ENCODE measurements around the gene IFI27. TPM values are rescaled to one million over a fixed set of nuclear protein-coding genes. Genes with fewer than 3 reads are reported as not detected.

The IFI27 gene
- total and polyA plus RNA-seq, 2 of the 4 experiments (the other 2 are of a cell fraction) = under 0.01 to 0.60 TPM

- DNase-seq (no peak), ATAC-seq (ENCODE audit: low read depth) (no peak)
- H3K79me1 ChIP-seq (ENCODE audit: low read depth in 1 of 2, low read length in 2 of 2) = no peaks in the 10 kb centered on the region
- no peak overlapping the region for H3K4ac ChIP-seq (ENCODE audit: low read depth, low read length)
- no peak overlapping the region for H2BK5ac ChIP-seq (ENCODE audit: low read depth, low read length, poor library complexity, severe bottlenecking)
- H4K8ac ChIP-seq (ENCODE audit: low read depth in 2 of 2, low read length in 2 of 2) = no peak overlapping the region
- H3K4me3 ChIP-seq (ENCODE audit: insufficient read depth, low read depth, low read length) = no peak overlapping the region
- no peak overlapping the region for H2AK9ac ChIP-seq (replicated peaks; ENCODE audit: low read depth, low read length, poor library complexity)
- H3K23ac ChIP-seq (ENCODE audit: low read depth, low read length) = no peak overlapping the region
- no peaks in the 10 kb centered on the region; the same call in 1 of the 2 replicates for H3K9me1 ChIP-seq (ENCODE audit: insufficient read depth, low read length)
- peaks cover 3% of the 10 kb centered on the region; the same call in 1 of the 2 replicates for H3K4me1 ChIP-seq (ENCODE audit: control insufficient read depth, insufficient read depth, low read length)
- intact Hi-C loops (cut with micrococcal nuclease) (no loop called here), dilution Hi-C loops (cut with HindIII; ENCODE audit: low sequenced_read_pairs, unreplicated experiment) (no loop called here), in situ Hi-C loops (cut with MboI; ENCODE audit: low sequenced_read_pairs) (no loop called here)
- no peak overlapping the region for H3K56ac ChIP-seq (ENCODE audit: extremely low read depth, insufficient read depth, low read length)
- no peak overlapping the region for H2BK20ac ChIP-seq (ENCODE audit: low read depth, low read length)
- ChIA-PET CTCF (interaction anchor here (1.0 to 1.9 kb wide), 2 partner anchors 21 to 25 kb away, joined by 3 to 6 read pairs; no protein-coding TSS in a partner anchor), POLR2A (ENCODE audit: unreplicated experiment) (no interaction called here)
- H2AFZ ChIP-seq (replicated peaks; ENCODE audit: low read length, poor library complexity) = no peak overlapping the region
- no peak overlapping the region for H4K5ac ChIP-seq (ENCODE audit: low read depth, low read length)
- no peaks in the 10 kb centered on the region for H3K9me3 ChIP-seq (ENCODE audit: control insufficient read depth, insufficient read depth, low read length)
- peaks cover 39% of the 10 kb centered on the region for H3K27me3 ChIP-seq (ENCODE audit: control insufficient read depth, insufficient read depth, low read length)
- no peaks in the 10 kb centered on the region for H4K20me1 ChIP-seq (ENCODE audit: insufficient read depth, low read length)
- no peak overlapping the region for H3K14ac ChIP-seq (replicated peaks; ENCODE audit: low read depth, low read length)
- H2AK5ac ChIP-seq (ENCODE audit: low read depth, low read length) = no peak overlapping the region
- no peak overlapping the region for H3K9ac ChIP-seq (ENCODE audit: low read depth, low read length)
- no peak overlapping the region for H3K18ac ChIP-seq (ENCODE audit: low read depth, low read length)
- no peaks in the 10 kb centered on the region for H3K36me3 ChIP-seq (ENCODE audit: control insufficient read depth, insufficient read depth, low read length)
- no peak overlapping the region for H3K27ac ChIP-seq (ENCODE audit: insufficient read depth, low read length)
- TF ChIP-seq MAZ (IDR thresholded peaks at IDR 0.05; ENCODE audit: borderline replicate concordance, low read depth, low read length) (no peak), BHLHE40 (IDR thresholded peaks at IDR 0.05; ENCODE audit: low read depth, low read length) (no peak), RAD21 (IDR thresholded peaks at IDR 0.05; ENCODE audit: low read length) (no peak), SMC3 (IDR thresholded peaks at IDR 0.05; ENCODE audit: low read depth, low read length) (no peak), ELK1 (IDR thresholded peaks at IDR 0.05; ENCODE audit: borderline replicate concordance, low read depth, low read length) (no peak), FOS (IDR thresholded peaks at IDR 0.05; ENCODE audit: low read depth, low read length) (no peak), MAFK (IDR thresholded peaks at IDR 0.05; ENCODE audit: low read depth, low read length) (no peak), MXI1 (IDR thresholded peaks at IDR 0.05; ENCODE audit: borderline replicate concordance, low read depth, low read length) (no peak), CHD1 (IDR thresholded peaks at IDR 0.05; ENCODE audit: low read depth, low read length) (no peak), CEBPB (IDR thresholded peaks at IDR 0.05; ENCODE audit: low read depth, low read length) (no peak), RFX5 (IDR thresholded peaks at IDR 0.05; ENCODE audit: low read depth, low read length) (no peak), NFE2L2 (IDR thresholded peaks at IDR 0.05; ENCODE audit: low read depth, low read length) (no peak), RCOR1 (IDR thresholded peaks at IDR 0.05; ENCODE audit: insufficient replicate concordance, low read length) (no peak), POLR2A (IDR thresholded peaks at IDR 0.05; ENCODE audit: low read depth, low read length) (no peak), CTCF (conservative IDR thresholded peaks at IDR 0.05; ENCODE audit: low read depth, low read length) (no peak)
- TF ChIP-seq, protein P1, sequence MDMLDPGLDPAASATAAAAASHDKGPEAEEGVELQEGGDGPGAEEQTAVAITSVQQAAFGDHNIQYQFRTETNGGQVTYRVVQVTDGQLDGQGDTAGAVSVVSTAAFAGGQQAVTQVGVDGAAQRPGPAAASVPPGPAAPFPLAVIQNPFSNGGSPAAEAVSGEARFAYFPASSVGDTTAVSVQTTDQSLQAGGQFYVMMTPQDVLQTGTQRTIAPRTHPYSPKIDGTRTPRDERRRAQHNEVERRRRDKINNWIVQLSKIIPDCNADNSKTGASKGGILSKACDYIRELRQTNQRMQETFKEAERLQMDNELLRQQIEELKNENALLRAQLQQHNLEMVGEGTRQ (IDR thresholded peaks at IDR 0.05; ENCODE audit: low read depth, low read length) = no peak
- BruUV-seq (replicated peaks) = no TSS peak
- H3K4me2 ChIP-seq (ENCODE audit: low read depth, low read length) = no peak overlapping the region; the same call in 1 of the 2 replicates
- WGBS, 2 experiments (ENCODE audit: extremely low coverage in 2 of 2, insufficient read length in 1 of 2) = no CpG with 5 or more reads among the region's 2 CpGs
- H2BK120ac ChIP-seq (ENCODE audit: low read depth, low read length) = no peak overlapping the region
- H4K91ac ChIP-seq (ENCODE audit: insufficient read depth, low read depth, low read length) = no peak overlapping the region
- H2BK15ac ChIP-seq (ENCODE audit: low read depth, low read length) = no peak overlapping the region
Observed at GRCh38 chr14:94161981-94162380, 51.4 kb downstream of the IFI27 start.

Data from IMR-90 (cell line).